Skin of body (tissue), 2 donors: Measurements from ENCODE around the gene MRPL20. TPM values are rescaled to one million over a fixed set of nuclear protein-coding genes. Genes with fewer than 3 reads are reported as not detected.
"Not testable (repeated sequence)": the region's sequence is repeated elsewhere in the genome, so short reads cannot be mapped to it uniquely, and the experiment has no call there.

Source experiments
- DNase-seq: peaks from one replicate; lab custom pipeline; 2025; lab: John Stamatoyannopoulos, UW
- total RNA-seq: library from RNA; depleted of rRNA; stranded (reverse); fragments of >200 nt; gene quantifications from one replicate; pipeline ENCODE4 v1.2.3, GENCODE V29; 2014

Gene MRPL20
- 66.5 TPM for total RNA-seq

DNA sequence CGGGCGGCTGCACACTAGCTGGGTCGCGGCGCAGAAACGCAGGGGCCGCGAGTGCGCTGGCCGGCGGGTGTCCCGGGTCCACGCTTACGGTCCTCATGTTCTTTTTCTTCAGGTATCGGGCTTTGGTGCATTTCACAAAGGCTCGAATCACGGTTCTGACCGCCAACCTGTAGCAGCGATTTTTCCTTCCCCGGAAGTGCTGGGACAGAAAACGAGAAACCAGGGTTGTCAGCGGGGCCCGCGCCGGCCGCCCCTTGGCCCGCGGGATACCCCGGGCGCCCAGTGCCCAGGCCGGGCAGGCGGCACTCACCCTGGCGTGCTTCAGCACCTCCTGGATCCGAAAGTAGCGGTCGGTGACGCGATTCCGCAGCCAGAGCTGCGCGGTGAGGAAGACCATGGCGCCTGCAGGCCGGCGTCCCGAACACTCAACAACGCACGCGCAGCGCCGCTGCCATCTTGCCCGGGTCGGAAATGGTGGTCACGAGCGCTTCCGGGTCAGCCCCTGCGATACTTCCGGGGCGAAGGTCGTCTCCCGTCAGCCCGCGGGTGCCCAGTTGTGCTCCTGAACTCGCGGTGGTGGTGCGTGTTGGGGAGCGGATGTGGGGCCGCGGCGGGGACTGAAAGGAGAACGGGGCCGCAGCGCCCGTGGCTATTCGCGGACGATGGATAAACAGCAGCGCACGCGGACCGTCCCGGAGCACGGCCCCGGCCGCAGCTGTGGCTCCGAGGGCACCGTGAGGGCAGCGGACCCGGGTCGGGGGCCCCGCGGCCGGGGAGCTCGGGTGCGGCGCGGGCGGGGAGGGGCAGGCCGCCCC, at the start of gene MRPL20:
Gene MRPL20, minus strand, starts transcription at position 473 of the 815 bp plus-strand sequence. Its CDS starts 76 bp downstream, at position 397.
- DNase-seq = peak; percentile 81

- DNase-seq = not testable (repeated sequence)
Measured at GRCh38 chr1:1456683-1457255, 49.7 kb upstream of the MRPL20 start.

- DNase-seq = not testable (repeated sequence)
Measured at GRCh38 chr1:1455934-1456333, 48.8 kb upstream of the MRPL20 start.

DNA sequence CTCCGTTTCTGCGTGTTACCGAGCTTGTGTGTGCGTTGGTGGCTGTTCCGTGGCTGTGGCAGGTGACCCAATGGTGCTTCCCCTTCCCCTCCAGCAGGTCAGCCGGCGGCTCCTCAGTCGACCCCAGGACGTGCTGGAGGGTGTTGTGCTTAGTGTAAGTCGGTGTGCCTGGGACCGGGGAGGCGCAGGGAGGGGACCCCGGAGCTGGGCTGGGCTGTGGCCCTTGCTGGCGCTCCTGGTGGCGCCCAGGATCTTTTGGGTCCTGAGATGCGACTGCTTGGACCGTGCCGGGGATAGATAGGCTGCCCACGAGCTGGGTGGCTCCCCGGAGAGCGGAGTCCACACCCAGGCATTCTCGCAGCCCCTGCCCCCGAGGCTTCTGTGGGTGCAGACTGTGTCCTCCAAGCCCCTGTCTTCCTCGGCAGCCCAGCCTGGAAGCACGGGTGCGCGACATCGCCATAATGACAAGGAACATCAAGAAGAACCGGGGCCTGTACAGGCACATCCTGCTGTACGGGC, 48.3 kb upstream of the MRPL20 start:
- no peak for DNase-seq

DNA sequence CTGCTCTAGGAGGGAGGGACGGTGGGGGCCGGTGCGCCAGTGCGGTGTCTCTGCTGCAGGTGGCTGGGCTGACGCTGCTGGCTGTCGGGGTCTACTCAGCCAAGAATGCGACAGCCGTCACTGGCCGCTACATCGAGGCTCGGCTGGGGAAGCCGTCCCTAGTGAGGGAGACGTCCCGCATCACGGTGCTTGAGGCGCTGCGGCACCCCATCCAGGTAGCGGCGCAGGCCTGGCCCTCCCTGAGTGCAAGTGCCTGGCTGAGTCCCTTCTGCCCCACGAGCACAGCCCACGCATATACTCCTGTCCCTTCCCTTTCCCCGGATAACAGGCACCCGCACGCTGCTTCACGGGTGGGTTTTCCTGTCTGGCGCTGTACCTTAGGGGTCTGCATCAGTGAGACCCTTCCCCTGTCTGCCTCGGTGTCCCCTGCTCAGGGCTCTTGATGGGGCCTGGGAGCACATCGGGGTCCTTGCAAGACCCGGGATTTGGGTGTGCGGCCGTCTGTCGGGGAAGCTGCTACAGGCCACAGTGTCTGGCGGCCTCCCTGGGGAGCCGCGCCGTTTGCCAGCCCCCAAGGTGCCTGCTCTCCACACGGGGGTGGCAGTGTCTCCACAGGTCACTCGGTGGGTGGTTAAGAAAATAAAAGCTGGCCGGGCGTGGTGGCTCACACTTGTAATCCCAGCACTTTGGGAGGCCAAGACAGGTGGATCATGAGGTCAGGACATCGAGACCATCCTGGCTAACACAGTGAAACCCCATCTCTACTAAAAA, 47.4 kb upstream of the MRPL20 start:
- DNase-seq = not testable (repeated sequence)

- no peak for DNase-seq
Measured at GRCh38 chr1:1452882-1453281, 45.8 kb upstream of the MRPL20 start.

DNA sequence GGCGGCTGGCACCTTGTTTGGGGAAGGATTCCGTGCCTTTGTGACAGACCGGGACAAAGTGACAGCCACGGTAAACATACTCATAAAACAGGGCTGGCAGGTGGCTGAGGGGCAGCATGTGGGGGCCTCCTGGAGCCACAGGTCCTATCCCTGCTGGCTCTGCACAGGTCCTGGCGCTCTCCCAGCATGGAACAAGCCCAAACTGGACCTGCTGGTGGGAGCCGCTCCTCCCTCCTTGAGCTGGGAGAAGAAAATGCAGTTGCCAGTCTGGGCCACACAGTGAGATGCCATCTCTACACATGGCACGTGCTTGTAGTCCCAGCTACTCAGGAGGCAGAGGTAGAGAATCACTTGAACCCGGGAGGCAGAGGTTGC, 45.3 kb upstream of the MRPL20 start:
- not testable (repeated sequence) for DNase-seq

DNA sequence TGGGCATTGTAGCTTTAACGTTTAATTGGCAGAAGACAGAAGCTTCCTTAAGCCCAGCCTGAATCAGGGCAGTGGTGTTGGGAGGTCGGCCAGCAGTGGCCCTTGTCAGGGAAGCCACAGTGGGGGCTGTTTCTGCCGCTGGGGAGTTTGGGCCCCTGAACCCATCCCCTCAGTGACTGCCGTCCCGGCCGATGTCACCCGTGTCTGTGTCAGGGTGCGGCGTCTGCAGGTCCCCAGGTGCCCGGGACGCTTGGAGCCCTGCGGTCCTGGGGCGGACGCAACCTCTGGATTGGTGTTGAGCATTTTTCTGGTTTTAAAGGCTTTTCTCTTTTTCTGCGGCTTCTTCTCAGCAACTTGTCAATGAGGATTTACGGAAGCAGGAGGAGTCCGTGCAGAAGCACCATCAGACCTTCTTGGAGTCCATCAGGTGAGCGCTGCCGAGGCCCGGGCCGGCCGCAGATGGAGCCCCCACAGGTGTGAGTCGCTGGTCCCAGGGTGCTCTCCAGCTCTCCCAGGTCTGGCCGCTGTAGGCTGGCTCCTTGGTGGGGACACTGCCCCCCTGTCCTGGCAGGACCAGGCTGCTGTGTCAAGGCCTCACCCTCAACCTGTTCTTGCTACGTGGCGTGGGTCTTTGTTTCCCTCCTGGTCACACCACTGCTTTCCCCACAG, 44.7 kb upstream of the MRPL20 start:
- no peak for DNase-seq

GRCh38 chr1:1450616-1451015, 43.5 kb upstream of the MRPL20 start:
- DNase-seq = not testable (repeated sequence)

DNA sequence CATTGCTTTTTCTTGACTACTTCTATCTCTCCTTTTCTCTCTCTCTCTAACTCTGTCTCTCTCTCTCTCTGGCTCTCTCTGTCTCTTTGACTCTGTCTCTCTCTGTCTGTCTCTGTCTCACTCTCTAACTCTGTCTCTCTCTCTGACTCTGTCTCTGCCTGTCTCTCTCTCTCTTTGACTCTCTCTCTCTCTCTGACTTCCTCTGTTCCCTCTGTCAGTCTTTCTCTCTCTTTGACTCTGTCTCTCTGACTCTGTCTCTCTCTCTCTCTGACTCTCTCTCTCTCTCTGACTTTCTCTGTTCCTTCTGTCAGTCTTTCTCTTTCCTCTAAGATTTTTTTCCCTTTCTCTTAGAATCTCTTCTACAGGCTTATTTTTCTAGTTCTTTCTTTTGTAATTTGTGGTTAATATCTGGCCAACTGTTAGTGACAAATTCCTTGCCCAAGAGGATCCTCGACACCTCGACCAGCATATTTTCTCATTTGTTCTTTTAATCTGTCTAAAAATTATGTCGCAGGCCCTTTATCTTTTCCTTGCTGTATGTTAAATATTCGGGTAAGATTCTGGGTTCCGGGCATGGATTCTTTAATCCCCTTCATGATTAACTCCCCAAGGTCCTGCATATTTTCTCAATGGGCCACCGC, 42.1 kb upstream of the MRPL20 start, which contains the start of gene ATAD3C:
Gene ATAD3C, plus strand, starts transcription at position 591 of the 641 bp plus-strand sequence. CDS start 995 bp downstream, outside the sequence.
- no peak for DNase-seq

DNA sequence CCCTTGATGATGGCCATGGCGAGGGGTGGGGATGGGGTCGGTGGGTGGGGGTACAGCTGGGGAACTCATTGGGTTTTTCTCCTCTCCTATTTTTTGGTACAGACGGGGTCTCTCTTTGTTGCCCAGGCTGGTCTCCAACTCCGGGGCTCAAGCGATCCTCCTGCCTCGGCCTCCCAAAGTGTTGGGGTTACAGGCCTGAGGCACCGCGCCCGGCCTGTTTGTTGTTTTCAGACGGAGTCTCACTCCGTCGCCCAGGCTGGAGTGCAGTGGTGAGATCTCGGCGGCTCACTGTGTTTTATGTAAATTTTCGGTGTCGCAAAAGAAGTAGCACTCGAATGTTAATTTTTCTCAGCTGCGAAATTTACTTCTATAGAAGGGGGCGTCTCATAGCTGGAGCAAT, 39.5 kb upstream of the MRPL20 start:
- not testable (repeated sequence) for DNase-seq

DNA sequence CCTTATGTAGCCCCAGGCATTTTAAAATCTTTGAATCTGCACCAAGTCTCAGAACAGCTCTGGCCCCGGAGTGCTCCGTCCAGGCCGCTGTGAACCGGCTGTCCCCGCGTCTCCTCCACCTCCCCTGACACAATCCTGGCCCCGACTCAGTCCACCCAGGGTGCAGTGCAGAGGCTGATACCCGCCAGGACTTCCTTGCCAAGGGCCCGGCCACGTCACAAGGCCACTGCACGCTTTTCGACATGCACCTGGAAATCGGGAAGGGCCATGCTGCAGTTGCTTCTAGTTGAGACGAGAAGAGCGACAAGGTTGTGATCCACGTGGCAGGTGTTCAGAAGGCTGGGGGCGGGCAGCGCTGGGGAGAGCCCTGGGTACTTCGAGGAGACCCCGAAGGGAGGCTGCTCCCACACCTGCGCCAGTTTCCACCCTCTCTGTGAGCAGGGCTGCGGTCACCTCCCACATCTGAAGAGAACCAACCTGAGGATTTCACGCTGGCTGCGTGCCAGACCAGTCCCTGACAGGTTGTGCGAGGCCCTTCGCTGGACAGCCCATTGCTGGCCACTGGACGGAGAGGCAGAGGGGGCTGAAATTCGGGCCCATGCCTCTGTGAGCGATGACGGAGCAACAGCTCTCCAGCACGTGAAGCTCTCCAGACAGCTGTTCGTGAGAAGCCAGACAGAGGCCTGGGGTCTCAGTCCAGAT, 35.1 kb upstream of the MRPL20 start:
- DNase-seq = no peak

DNA sequence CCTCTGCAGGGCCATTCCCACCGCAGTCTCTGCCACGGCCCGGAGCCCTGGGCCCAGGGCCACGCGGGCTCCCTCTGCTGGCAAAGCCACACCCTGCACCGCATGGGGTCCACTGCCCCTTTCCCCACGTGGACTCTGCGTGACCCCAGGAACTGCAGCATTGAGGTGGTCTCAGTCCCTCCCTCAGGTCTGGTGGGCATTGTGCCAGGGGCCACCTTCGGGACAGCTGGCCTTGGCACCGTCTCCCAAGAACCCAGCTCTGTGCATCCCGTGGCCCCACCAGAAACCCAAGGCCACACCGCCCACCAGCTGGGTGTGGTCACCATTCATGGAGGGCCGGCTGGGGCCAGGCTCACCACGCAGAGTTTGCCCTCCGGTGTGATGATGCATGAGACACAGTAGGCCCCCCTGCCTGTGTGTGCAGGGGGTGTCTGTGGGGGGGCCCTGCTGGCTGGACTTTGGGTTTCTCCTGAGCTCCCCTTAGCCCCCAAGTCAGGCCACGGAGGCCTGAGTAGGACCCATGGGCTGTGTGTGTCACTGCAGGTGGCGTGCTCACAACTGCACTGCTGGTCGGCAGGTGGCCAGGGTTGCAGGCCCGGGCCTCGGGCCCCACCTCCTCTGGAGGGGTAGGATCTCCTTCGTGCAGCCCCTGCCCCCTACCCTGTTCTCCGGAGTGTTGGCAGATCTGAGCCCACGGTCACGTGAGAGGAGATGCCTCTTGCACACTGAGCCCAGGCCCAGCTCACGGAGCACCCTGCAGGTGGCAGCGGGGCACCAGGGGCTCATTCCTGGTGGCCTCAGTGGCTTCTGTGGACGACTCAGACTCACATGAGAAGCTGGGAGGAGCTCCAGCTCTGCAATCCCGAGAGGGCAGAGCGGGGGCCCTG, 34.2 kb upstream of the MRPL20 start:
- no peak for DNase-seq

GRCh38 chr1:1440262-1441001, 33.3 kb upstream of the MRPL20 start:
- no peak for DNase-seq

DNA sequence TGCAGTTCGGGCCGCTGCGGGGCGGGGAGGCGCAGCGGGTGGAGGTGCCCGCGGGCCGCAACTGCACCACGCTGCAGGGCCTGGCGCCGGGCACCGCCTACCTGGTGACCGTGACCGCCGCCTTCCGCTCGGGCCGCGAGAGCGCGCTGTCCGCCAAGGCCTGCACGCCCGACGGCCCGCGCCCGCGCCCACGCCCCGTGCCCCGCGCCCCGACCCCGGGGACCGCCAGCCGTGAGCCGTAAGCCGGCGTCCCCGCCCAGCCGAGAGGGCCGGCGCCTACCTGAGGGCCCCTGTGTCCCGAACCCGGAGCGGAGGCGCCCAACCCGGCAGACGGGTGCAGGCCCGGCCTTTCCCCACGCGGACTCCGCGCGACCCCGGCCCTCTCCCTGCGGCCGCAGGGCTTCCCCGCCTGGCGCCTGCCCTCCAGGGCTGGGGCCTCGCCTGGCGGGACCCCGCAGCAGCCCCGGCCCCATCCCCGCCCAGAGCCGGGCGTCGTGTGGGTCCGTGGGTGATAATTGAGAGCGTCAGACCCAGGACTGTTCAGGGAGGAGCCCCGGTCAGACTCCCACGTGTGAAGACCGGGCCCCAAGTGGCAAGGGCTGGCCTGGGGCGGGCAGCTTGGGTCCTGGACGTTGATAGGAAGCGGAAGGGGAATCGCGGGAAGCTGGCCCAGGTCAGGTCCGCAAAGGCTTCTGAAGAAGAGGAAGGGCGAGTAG, 32.6 kb upstream of the MRPL20 start:
- no peak for DNase-seq

DNA sequence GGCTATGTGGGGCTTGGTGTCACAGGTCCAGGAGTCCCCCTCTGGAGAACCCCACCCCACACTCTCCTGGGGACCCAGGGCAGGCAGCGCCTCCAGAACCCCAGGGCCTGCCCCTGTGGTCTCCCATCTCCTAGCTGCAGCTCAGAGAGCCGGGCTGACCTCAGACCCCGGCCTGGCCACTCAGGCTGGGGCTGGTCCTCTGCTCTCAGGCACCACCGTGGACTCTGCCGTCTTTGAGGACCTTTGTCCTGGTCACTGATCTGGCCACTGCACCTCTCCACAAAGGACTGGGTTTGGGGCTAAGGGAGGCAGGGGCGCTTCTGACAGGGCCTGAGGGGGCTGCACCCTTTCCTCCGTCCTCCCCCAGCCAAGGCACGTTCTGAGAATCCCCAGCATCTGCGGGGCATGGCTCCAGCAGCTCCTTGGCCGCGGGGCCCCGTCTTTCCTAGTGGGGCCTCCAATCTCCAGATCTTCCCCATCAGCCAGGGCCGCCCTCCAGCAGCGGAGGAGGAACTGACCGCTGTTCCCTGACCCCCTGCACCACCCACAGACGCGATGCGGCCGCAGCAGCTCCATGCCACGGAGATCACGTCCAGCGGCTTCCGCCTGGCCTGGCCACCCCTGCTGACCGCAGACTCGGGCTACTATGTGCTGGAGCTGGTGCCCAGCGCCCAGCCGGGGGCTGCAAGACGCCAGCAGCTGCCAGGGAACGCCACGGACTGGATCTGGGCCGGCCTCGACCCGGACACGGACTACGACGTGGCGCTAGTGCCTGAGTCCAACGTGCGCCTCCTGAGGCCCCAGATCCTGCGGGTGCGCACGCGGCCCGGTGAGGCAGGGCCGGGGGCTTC, 31.7 kb upstream of the MRPL20 start:
- DNase-seq = no peak

DNA sequence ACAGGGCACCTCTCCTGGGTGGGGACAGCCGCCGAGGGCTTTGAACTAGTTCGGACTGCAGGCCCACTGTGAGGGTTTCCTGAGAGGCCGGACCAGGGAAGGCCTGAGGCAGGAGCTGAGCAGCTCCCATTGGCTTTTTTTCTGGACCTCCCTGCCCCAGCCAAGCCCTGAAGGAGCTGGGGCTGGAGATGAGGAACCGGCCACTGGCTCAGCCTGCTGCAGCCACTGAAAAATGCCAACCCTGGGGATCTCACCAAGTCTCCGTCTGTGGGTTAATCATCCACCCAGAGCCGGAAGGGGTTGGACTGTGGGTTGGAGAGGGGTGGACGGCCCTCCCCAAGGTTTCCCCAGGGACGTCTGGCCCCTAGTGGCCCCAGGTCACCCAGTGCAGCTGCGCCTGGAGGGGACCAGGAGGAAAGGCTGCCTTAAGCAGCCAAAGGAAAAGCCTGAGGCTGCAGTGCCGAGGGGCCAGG, 30.8 kb upstream of the MRPL20 start:
- DNase-seq = no peak
